Stimulated activated CD4-positive, alpha-beta T cell treated with anti-CD3 and anti-CD28 coated beads, Interleukin-2, amount 100 ng/mL, for 4 hours (primary cell): ENCODE measurements around the gene CENPV.

ENCODE experiments used
- DNase-seq: peaks from one replicate; pipeline ENCODE4 v3.0.0-alpha.2; 2020; ENCODE audit warnings: low read depth

Gene CENPV

GRCh38 chr17:16361874-16362273, 8.6 kb upstream of the CENPV start:
- no peak for DNase-seq

DNA sequence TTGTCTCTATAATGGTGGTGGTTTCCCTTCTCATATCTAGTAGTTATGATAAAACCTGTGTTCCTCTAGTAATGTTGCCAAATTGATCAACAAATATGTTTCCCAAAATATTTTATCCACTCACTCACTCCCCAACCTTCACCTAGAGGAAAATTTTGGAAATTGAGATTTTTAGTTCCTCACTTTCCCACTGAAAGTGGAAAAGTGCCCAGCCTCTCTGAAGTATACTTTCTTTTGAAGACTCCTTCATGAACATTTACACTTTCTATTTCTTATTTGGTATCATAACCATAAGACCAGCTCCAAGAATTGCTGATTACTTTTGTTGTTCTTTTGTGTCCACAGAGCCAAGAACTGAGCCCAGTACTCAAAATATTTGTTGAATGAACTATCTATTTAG, 5.1 kb upstream of the CENPV start:
- no peak for DNase-seq

DNA sequence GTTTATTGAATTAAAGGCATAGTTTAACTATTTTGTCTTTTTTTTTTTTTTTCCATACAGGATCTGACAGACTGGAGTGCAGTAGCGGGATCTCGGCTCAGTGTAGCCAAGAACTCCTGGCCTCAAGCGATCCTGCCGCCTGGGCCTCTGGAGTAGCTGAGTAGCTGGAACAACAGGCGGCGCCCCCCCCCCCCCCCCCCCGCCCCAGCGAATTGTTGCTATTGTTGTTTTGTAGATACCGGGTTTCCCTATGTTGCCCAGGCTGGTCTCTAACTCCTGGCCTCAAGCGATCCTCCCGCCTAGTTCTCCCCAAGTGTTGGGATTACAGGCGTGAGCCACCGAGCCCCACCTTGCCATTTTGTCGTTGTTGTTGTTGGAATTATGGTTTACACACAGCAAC, 1.3 kb upstream of the CENPV start:
- no peak for DNase-seq

GRCh38 chr17:16352667-16353316, 477 bp downstream of the CENPV start:
- DNase-seq, result no peak

DNA sequence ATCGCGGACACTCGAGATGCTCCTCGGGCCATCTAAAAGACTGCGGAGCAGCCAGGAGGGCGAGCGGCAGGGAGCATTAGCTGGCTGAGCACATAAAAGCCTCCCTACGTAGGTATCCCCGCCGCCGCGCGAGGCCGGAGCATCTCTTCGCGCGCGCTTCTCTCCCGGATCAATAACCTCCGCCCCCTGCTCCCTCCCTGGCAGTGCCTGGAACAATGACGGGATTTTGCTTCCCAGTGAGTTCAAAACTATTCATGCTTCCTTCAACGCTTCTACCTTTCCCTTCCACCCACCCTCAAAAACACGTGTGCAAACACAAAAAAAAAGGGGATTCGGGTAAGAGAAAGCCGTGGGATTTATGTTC, 984 bp downstream of the CENPV start:
- peak; percentile 21 for DNase-seq

DNA sequence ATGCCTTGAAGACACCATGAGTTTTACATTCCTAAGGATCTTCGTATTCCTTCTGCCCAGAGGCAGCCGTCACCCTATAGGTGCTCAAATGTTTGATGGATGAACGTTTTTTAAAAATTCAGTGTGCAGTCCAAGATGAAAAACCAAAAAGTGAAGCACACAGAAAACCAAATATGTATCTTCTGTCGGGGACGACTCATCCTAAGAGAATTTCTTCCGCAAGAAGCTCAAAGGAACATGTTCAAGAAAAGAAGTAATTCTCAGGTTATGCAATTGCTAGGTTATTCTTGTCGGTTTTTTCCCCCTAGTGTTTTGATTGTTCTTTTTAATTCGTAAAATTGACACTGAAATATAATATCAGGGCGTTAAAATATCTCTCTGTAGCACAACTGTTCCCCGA, 1.4 kb downstream of the CENPV start:
- no peak for DNase-seq

- no peak for DNase-seq
Measured at GRCh38 chr17:16349431-16349830, 3.8 kb downstream of the CENPV start.

DNA sequence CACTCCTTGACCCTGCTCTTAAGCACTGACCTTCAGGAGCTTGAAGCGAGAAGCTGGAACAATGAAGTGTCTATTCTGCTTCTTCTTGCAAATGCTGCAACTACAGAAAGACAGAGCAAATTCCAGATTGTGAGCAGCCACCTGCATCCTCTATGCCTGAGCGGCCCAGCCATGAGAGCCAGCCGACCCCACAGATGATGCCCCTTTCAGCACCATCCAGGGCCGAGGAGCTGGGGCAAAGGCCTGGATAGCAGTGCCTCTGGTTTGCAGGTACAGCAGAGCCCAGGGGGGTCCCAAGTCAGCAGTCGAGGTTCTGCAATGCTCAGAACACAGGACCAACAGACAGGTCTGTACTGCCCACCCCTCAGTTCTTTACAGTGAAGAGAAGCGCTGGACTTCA, 4.7 kb downstream of the CENPV start:
- DNase-seq, result no peak

GRCh38 chr17:16346721-16347271, 6.5 kb downstream of the CENPV start:
- DNase-seq, result no peak

DNA sequence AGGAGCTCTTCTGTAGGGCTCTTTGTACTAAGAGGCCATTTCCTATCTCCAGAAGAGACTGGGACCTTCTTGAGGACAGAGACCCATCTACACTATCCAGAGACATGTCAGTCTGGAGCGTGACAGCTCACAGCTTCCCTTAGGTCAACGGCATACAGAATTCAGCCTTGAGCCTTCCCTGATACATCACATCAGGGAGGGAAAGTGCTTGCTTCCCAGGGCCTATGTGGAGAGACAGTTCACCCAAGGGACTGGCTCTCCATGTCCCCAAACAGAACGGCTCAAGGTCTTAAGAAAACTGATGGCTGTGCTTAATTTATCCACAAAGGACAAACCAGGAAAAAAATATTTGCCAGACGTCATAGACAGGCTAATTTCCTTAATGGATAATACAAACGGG, 7.7 kb downstream of the CENPV start:
- no peak for DNase-seq

DNA sequence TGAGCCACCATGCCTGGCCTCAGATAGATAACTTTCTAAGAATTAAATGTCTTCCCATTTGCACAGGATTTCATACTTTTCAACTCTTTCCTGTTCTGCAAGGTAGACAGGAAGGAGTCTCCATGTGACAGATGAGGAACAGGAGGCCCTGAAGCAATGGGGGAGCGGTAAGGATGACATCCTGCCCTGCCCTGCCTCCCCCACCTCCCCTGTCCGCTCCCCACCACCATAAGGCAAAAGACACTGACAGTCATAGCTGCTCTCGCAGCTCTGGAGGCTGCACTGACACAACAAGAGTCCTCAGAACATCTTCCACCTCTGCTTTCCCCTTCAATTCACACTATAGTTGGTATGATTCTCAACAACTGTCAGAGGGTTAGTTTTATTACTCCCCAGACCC, 9.7 kb downstream of the CENPV start:
- DNase-seq, result no peak

- DNase-seq, result no peak
Measured at GRCh38 chr17:16342979-16343378, 10.3 kb downstream of the CENPV start.

DNA sequence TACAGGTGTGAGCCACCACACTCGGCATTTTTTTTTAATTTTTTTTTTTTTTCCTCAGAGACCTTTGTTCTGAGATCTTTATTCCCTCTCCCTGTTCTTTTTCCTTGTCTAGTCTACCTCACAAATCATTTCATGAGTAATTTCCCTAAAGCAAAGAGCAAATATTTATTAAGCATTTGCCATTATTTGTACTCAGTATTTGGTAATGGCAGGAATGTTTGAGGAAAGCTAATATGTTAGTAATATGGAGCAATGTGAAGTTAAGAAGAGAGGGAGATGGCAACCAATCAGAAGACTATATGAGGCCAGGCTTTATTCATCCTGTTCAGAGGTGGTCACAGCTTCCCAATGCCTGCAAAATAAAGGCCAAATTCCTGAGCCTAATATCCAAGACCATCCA, 13.3 kb downstream of the CENPV start:
- no peak for DNase-seq

- DNase-seq, result no peak
Measured at GRCh38 chr17:16339402-16339801, 13.9 kb downstream of the CENPV start.

DNA sequence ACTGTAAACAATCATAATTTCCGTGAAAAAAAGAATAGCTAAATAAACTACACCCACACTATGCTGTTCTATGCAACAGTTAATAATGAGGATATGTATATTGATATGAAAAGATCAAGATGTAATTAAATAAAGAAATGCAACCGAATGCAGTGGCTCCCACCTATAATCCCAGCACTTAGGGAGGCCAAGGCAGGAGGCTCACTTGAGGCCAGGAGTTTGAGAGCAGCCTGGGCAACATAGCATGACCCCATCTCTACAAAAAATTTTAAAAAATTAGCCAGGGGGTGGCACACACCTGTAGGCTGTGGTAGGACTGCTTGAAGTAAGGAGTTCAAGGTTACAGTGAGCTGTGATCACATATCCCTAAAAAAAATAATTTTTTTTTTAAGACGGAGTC, 14.9 kb downstream of the CENPV start:
- DNase-seq, result no peak

DNA sequence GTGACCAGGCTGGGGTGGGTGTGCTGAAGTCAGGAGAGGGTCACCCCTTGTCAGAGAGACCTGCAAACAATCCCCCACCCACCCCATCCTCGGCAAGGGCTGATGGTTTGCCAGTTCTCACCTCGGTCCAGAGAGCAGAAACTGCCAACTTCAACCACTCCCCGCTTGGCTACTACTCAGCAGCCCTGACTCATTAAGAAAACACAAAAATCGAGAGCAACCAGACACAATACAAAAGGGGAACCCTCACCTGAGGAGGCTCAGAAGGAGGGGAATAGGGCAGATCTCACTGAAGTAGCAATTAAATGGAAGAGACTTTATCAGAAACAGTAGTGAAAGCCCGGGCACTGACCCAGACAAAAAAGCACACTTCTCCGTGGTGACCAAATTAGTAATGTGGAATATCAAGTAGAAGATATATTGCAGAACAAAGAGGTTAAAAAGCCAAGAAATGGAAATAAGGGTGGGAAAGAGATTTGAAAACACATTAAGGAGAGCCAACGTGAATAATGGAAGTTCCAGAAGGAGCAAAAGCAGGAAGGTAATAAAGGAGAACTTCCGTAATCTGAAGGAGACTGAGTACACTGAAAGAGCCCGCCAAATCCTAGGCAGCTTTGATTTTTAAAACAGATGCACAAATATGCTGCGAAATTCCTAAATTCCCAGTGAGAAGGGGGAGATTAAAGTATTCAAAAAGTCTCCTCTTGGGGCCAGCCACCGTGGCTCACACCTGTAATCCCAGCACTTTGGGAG, 23.6 kb downstream of the CENPV start:
- DNase-seq, result no peak

DNA sequence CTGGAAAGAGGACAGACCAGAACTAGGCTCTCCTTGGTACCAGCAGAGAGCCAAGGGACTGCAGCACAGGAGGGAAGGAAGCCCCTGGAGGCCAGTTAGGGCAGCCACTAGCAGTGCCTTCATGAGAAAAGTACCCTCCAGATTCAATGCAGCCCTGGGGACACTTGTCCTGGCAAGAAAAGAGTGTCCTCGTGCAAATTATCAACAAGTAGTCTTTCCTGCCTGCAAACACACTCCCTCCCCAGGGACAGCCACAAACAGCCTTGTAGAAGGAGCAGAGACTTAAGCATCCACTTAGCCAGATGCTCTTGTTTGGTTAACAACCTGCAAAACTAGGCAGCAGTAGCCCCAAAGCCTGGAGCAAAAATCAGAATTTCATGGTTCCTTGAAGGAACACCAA, 24.3 kb downstream of the CENPV start:
- no peak for DNase-seq

DNA sequence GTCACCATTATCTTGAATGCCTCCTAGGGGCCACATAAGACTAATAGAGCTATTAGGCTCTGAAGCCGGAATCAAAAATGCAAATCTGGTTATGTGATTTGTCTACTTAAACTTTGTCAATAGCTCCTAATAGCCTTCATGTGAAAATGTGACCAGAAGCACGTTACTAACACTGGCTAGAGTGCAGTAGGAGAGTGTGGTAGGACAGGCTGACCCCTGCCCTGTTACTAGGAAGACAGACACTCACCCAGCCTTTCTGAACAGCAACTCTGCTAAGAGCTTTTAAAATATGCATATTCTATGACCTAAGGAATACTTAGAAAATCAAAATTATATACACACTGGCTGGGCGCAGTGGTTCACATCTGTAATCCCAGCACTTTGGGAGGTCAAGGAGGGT, 26.3 kb downstream of the CENPV start:
- no peak for DNase-seq

GRCh38 chr17:16325964-16326363, 27.3 kb downstream of the CENPV start:
- no peak for DNase-seq

DNA sequence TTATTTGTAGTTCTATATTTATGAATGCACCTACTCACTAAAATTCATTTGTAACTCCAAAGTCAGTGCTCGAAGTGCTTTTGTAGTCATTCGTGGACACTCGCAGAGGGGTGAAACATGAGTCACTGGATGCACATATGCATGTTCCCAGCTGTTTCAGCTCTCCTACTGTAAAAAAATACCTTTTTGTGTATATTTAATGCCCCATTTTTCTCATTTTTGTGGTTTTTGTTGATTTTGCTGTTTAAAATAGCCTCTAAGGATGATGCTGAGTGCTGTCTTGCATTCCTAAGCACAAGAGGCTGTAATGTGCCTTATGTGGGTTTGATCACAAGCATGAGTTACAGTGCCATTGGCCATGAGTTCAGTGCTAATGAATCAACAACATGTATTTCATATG, 30.6 kb downstream of the CENPV start:
- no peak for DNase-seq

GRCh38 chr17:16319969-16320368, 33.3 kb downstream of the CENPV start:
- DNase-seq, result no peak

GRCh38 chr17:16314859-16315258, 38.4 kb downstream of the CENPV start:
- DNase-seq, result no peak

- DNase-seq, result no peak
Measured at GRCh38 chr17:16314189-16314588, 39.1 kb downstream of the CENPV start.
